HepG2 (cell line): Measurements from ENCODE around the gene LEAP2. TPM values are rescaled to one million over a fixed set of nuclear protein-coding genes. Genes with fewer than 3 reads are reported as not detected.

Source experiments
- IKZF1 ChIP-seq: fragments of 450-650 bp; IDR thresholded peaks from 2 replicates; pipeline ENCODE4 v1.7.1; 2016
- NAIF1 ChIP-seq: sonication (generic); formaldehyde crosslinking; IDR thresholded peaks from 2 replicates; pipeline ENCODE4 v1.5.0; 2020; ENCODE audit warnings: mild to moderate bottlenecking, missing genetic modification reagents, borderline replicate concordance
- NFKB2 ChIP-seq: sonication (generic); formaldehyde crosslinking; IDR thresholded peaks from 2 replicates; pipeline ENCODE4 v1.4.0; 2020; ENCODE audit warnings: missing genetic modification reagents, borderline replicate concordance
- polyA plus RNA-seq, 8 experiments: library from polyadenylated mRNA; depleted of rRNA in 3 of 8; stranded (reverse) in 7 of 8; unstranded in 1 of 8; fragments of >200 nt; fragmentation: Illumina TruSeq in 4 of 8; extraction: Trizol in 4 of 8; gene quantifications; 2 replicates each; pipeline versions ENCODE4 v1.2.1 to v1.2.3, GENCODE V29; 2011 to 2016; ENCODE audit warnings: low read depth in 4 of 8, missing spikeins in 1 of 8, mixed read lengths in 1 of 8; ENCODE audit not compliant: insufficient read depth in 1 of 8
- total RNA-seq, 5 experiments: library from RNA; depleted of rRNA; stranded (reverse); fragments of >200 nt; fragmentation: Illumina TruSeq; extraction: Trizol; gene quantifications; 2 replicates each; pipeline ENCODE4 v1.2.3, GENCODE V29; 2016; ENCODE audit warnings: low read depth in 1 of 5
- TF ChIP-seq, protein P1 (sequence below), 2 experiments: fragments of 450-650 bp in 1 of 2; sonication (generic) in 1 of 2; formaldehyde crosslinking in 1 of 2; IDR thresholded peaks; 2 replicates each; pipeline versions ENCODE4 v1.6.1 to v1.8.0; 2016 to 2022; ENCODE audit warnings: antibody characterized with exemption in 1 of 2, mild to moderate bottlenecking in 1 of 2, missing genetic modification reagents in 1 of 2
- TF ChIP-seq, protein P2 (sequence below): sonication (generic); formaldehyde crosslinking; IDR thresholded peaks from 2 replicates; pipeline ENCODE4 v1.8.1; 2023; ENCODE audit warnings: mild to moderate bottlenecking, missing genetic modification reagents
- TF ChIP-seq, protein P3 (sequence below): sonication (generic); formaldehyde crosslinking; IDR thresholded peaks from one replicate; pipeline ENCODE4 v1.5.1; 2020; ENCODE audit warnings: mild to moderate bottlenecking, missing genetic modification reagents; ENCODE audit errors: not compliant biosample characterization
- TF ChIP-seq, protein P4 (sequence below): sonication (generic); formaldehyde crosslinking; IDR thresholded peaks from 2 replicates; pipeline ENCODE4 v1.5.0; 2020; ENCODE audit warnings: missing genetic modification reagents

LEAP2 gene
- total and polyA plus RNA-seq, 2 of the 13 experiments (the other 11 are each of a cell fraction or from before 2014, with no cell fraction given) = 23.9 to 51.9 TPM

DNA sequence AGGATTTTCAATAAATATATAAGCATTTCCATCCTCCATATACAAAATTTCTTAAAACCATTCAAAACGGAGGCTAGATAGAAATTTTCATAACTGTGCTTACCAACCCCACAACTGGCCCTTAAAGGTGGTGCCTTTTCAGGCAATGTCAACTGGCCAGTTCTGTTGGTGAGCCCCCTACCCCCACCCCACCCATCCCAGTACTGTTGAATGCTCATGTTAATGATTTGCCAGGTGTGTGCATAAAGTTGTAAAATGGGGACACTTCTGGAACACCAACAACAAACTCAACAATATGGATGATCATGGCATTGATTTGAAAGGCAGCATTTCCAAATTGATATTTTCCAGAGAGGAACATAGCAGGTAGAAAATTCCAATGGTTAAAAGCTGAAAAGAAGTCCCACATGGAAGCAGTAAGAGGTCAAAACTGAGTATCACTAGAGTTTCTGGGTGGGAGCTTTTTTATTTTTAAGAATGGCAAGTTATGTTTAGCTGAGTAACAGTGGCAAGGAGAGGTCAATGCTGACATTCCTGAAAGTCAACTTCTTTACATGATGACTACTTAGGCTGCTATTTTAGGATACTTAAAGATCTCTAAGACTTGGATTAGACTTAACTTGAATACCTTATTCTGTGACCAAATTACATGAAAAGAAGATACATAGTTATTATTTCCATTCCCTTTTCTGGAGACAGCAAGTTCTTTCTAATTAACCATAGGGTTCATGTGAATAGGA, 2.7 kb downstream of the LEAP2 start (continued):
- TF ChIP-seq, protein P1, sequence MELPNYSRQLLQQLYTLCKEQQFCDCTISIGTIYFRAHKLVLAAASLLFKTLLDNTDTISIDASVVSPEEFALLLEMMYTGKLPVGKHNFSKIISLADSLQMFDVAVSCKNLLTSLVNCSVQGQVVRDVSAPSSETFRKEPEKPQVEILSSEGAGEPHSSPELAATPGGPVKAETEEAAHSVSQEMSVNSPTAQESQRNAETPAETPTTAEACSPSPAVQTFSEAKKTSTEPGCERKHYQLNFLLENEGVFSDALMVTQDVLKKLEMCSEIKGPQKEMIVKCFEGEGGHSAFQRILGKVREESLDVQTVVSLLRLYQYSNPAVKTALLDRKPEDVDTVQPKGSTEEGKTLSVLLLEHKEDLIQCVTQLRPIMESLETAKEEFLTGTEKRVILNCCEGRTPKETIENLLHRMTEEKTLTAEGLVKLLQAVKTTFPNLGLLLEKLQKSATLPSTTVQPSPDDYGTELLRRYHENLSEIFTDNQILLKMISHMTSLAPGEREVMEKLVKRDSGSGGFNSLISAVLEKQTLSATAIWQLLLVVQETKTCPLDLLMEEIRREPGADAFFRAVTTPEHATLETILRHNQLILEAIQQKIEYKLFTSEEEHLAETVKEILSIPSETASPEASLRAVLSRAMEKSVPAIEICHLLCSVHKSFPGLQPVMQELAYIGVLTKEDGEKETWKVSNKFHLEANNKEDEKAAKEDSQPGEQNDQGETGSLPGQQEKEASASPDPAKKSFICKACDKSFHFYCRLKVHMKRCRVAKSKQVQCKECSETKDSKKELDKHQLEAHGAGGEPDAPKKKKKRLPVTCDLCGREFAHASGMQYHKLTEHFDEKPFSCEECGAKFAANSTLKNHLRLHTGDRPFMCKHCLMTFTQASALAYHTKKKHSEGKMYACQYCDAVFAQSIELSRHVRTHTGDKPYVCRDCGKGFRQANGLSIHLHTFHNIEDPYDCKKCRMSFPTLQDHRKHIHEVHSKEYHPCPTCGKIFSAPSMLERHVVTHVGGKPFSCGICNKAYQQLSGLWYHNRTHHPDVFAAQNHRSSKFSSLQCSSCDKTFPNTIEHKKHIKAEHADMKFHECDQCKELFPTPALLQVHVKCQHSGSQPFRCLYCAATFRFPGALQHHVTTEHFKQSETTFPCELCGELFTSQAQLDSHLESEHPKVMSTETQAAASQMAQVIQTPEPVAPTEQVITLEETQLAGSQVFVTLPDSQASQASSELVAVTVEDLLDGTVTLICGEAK (IDR thresholded peaks at IDR 0.05) = peak; percentile 47
- TF ChIP-seq, protein P1 (CRISPR knock-in tag; IDR thresholded peaks at IDR 0.05) = peak; percentile 70; the same call in 1 of the 2 replicates
- TF ChIP-seq, protein P2, sequence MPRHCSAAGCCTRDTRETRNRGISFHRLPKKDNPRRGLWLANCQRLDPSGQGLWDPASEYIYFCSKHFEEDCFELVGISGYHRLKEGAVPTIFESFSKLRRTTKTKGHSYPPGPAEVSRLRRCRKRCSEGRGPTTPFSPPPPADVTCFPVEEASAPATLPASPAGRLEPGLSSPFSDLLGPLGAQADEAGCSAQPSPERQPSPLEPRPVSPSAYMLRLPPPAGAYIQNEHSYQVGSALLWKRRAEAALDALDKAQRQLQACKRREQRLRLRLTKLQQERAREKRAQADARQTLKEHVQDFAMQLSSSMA (CRISPR knock-in tag) = no peak
- TF ChIP-seq NAIF1 (CRISPR knock-in tag) (no peak), NFKB2 (CRISPR knock-in tag) (no peak), IKZF1 (no peak)
- TF ChIP-seq, protein P3, sequence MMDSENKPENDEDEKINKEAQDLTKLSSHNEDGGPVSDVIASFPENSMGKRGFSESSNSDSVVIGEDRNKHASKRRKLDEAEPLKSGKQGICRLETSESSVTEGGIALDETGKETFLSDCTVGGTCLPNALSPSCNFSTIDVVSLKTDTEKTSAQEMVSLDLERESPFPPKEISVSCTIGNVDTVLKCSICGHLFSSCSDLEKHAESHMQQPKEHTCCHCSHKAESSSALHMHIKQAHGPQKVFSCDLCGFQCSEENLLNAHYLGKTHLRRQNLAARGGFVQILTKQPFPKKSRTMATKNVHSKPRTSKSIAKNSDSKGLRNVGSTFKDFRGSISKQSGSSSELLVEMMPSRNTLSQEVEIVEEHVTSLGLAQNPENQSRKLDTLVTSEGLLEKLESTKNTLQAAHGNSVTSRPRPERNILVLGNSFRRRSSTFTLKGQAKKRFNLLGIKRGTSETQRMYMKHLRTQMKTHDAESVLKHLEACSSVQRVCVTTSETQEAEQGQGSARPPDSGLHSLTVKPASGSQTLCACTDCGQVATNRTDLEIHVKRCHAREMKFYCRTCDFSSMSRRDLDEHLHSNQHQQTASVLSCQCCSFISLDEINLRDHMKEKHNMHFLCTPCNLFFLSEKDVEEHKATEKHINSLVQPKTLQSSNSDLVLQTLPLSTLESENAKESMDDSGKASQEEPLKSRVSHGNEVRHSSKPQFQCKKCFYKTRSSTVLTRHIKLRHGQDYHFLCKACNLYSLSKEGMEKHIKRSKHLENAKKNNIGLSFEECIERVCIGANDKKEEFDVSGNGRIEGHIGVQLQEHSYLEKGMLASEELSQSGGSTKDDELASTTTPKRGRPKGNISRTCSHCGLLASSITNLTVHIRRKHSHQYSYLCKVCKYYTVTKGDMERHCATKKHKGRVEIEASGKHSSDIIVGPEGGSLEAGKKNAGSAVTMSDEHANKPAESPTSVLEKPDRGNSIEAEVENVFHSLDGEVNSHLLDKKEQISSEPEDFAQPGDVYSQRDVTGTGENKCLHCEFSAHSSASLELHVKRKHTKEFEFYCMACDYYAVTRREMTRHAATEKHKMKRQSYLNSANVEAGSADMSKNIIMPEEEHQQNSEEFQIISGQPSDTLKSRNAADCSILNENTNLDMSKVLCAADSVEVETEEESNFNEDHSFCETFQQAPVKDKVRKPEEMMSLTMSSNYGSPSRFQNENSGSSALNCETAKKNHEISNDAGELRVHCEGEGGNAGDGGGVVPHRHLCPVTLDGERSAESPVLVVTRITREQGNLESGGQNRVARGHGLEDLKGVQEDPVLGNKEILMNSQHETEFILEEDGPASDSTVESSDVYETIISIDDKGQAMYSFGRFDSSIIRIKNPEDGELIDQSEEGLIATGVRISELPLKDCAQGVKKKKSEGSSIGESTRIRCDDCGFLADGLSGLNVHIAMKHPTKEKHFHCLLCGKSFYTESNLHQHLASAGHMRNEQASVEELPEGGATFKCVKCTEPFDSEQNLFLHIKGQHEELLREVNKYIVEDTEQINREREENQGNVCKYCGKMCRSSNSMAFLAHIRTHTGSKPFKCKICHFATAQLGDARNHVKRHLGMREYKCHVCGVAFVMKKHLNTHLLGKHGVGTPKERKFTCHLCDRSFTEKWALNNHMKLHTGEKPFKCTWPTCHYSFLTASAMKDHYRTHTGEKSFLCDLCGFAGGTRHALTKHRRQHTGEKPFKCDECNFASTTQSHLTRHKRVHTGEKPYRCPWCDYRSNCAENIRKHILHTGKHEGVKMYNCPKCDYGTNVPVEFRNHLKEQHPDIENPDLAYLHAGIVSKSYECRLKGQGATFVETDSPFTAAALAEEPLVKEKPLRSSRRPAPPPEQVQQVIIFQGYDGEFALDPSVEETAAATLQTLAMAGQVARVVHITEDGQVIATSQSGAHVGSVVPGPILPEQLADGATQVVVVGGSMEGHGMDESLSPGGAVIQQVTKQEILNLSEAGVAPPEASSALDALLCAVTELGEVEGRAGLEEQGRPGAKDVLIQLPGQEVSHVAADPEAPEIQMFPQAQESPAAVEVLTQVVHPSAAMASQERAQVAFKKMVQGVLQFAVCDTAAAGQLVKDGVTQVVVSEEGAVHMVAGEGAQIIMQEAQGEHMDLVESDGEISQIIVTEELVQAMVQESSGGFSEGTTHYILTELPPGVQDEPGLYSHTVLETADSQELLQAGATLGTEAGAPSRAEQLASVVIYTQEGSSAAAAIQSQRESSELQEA (CRISPR knock-in tag) = no peak
- TF ChIP-seq, protein P4, sequence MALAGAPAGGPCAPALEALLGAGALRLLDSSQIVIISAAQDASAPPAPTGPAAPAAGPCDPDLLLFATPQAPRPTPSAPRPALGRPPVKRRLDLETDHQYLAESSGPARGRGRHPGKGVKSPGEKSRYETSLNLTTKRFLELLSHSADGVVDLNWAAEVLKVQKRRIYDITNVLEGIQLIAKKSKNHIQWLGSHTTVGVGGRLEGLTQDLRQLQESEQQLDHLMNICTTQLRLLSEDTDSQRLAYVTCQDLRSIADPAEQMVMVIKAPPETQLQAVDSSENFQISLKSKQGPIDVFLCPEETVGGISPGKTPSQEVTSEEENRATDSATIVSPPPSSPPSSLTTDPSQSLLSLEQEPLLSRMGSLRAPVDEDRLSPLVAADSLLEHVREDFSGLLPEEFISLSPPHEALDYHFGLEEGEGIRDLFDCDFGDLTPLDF (CRISPR knock-in tag) = no peak
